Stomach (tissue), 9 donors: Measurements from ENCODE around the gene MAPRE2. TPM values are rescaled to one million over a fixed set of nuclear protein-coding genes. Genes with fewer than 3 reads are reported as not detected.

ENCODE experiments used
- DNase-seq, 2 donors: peaks; one replicate each; pipeline versions ENCODE4 v3.0.0 to v3.0.0-alpha.2; 2013 to 2019
- H3K27ac ChIP-seq, 5 donors: fragments of 200-600 bp in 4 of 5; sonication (generic) in 4 of 5; one replicate each; pipeline ENCODE4 v1.5.1; 2013 to 2019; ENCODE audit warnings: mild to moderate bottlenecking in 1 of 5, moderate library complexity in 1 of 5
- H3K27me3 ChIP-seq, 3 donors: fragments of 200-600 bp; sonication (generic); one replicate each; pipeline ENCODE4 v1.5.1; 2017 to 2019; ENCODE audit warnings: mixed run types in 1 of 3
- H3K36me3 ChIP-seq, 4 donors: fragments of 200-600 bp; sonication (generic); 1 replicate in 3 of 4; 2 replicates in 1 of 4; pipeline ENCODE4 v1.5.1; 2016 to 2019
- H3K4me1 ChIP-seq, 4 donors: fragments of 200-600 bp; sonication (generic); one replicate each; pipeline ENCODE4 v1.5.1; 2016 to 2019
- H3K4me3 ChIP-seq, 4 donors: fragments of 200-600 bp; sonication (generic) in 3 of 4; one replicate each; pipeline ENCODE4 v1.5.1; 2016 to 2019; ENCODE audit warnings: mild to moderate bottlenecking in 1 of 4
- H3K9me3 ChIP-seq, 4 donors: fragments of 200-600 bp; sonication (generic); one replicate each; pipeline ENCODE4 v1.5.1; 2016 to 2019
- CTCF ChIP-seq, 7 experiments: fragments of 450-650 bp in 4 of 7; fragments of 200-600 bp in 3 of 7; sonication (generic) in 3 of 7; IDR thresholded peaks; one replicate each; pipeline ENCODE4 v1.5.1; 2016 to 2019; ENCODE audit warnings: antibody characterized with exemption in 7 of 7, control low read depth in 2 of 7, mild to moderate bottlenecking in 1 of 7
- EP300 ChIP-seq: sonication (generic); formaldehyde crosslinking; IDR thresholded peaks from one replicate; pipeline ENCODE4 v1.6.1; 2017; ENCODE audit warnings: antibody characterized with exemption
- POLR2A ChIP-seq, 4 donors: fragments of 450-650 bp; IDR thresholded peaks; one replicate each; pipeline ENCODE4 v1.6.1; 2016; ENCODE audit warnings: antibody characterized with exemption in 4 of 4, control low read depth in 2 of 4, mild to moderate bottlenecking in 1 of 4, moderate library complexity in 1 of 4
- POLR2AphosphoS5 ChIP-seq, 3 donors: sonication (generic); formaldehyde crosslinking; IDR thresholded peaks; one replicate each; pipeline ENCODE4 v1.6.1; 2016; ENCODE audit warnings: antibody characterized with exemption in 3 of 3
- WGBS, 5 donors: extraction: QIAGEN DNeasy Blood & Tissue Kit in 3 of 5; methylation state at CpG; one replicate each; pipeline versions ENCODE4 v1.1.5 to v1.1.7; 2013 to 2018; 5-methylcytosine and 5-hydroxymethylcytosine counted together
- intact Hi-C: fragments of 100-400 bp; cut with DNase I; formaldehyde crosslinking; loops from one replicate; pipeline ENCODE4 v1.15.1; 2023; ENCODE audit warnings: low total_unique reads
- polyA plus RNA-seq, 3 donors: library from polyadenylated mRNA; stranded (reverse); fragments of 200-250 nt; gene quantifications; one replicate each; pipeline ENCODE4 v1.2.3, GENCODE V29; 2013
- small RNA-seq, 4 donors: library from RNA; depleted of rRNA; stranded (forward); fragments of <200 nt; gene quantifications; one replicate each; pipeline ENCODE3, GENCODE V24; 2016
- total RNA-seq, 5 donors: library from RNA; depleted of rRNA; stranded (reverse); fragments of >200 nt; gene quantifications; one replicate each; pipeline versions ENCODE4 v1.1.0 to v1.2.3, GENCODE V29; 2014 to 2016
- donor health status: healthy with polysubstance abuse.
- donor health status: Bipolar disorder and iron deficiency.
- donor health status: healthy.

Gene MAPRE2
- total and polyA plus RNA-seq, 8 donors: 7.4 to 258 (median 24.2) TPM

DNA sequence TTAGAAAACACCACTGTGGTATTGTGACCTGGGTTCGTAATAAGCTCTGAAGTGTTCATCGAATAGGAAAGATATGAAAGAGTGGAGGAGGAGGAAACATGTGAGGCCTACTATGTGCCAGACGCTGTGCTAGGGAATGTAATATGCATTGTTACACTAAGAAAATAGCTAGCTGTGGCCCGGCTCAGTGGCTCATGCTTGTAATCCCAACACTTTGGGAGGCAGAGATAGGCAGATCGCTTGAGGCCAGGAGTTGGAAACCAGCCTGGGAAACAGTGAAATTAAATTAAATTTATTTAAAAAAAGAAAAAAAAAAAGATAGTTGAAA lies 150.4 kb downstream of the MAPRE2 start:
- Histone ChIP-seq H3K27ac (no peak overlapping the region), H3K36me3 (no peaks in the 10 kb centered on the region), H3K9me3 (no peaks in the 10 kb centered on the region), H3K27me3 (no peaks in the 10 kb centered on the region), H3K4me1 (no peaks in the 10 kb centered on the region), H3K4me3 (no peak overlapping the region)
- no peak for DNase-seq
- WGBS, 5 donors: 76 to 90% (median 85%) methylated on average over 5 of the region's 5 CpGs
- intact Hi-C loops: no loop called here
- TF ChIP-seq EP300: no peak
- no peak for TF ChIP-seq CTCF (IDR thresholded peaks at IDR 0.05)
- TF ChIP-seq POLR2A (IDR thresholded peaks at IDR 0.05): no peak
- no peak for TF ChIP-seq POLR2AphosphoS5 (IDR thresholded peaks at IDR 0.05)

- Histone ChIP-seq H3K9me3 (no peaks in the 10 kb centered on the region), H3K27ac (no peak overlapping the region), H3K27me3 (no peaks in the 10 kb centered on the region), H3K36me3 (no peaks in the 10 kb centered on the region), H3K4me3 (no peak overlapping the region), H3K4me1 (no peaks in the 10 kb centered on the region)
- no peak for DNase-seq
- WGBS, 5 donors: 93 to 97% (median 94%) methylated on average over 4 of the region's 4 CpGs
- intact Hi-C loops: no loop called here
- TF ChIP-seq POLR2AphosphoS5 (IDR thresholded peaks at IDR 0.05) (no peak), POLR2A (IDR thresholded peaks at IDR 0.05) (no peak), EP300 (no peak), CTCF (IDR thresholded peaks at IDR 0.05) (no peak)
Measured at GRCh38 chr18:35192415-35192814, 151.2 kb downstream of the MAPRE2 start.

Small RNA genes lying within 50 kb of the gene (small RNA-seq; reads per million reads assigned to genes)
- 0 reads per million in 4 donors for gene AC015967.2

Other genes starting within 250 kb of the MAPRE2 start
- 10 to 100 TPM; 15.4 to 45.5 (median 32.1) TPM for gene ZNF397, start 199.6 kb downstream of the MAPRE2 start, total RNA-seq
- gene ZNF397, start 199.6 kb downstream of the MAPRE2 start, polyA plus RNA-seq: 10 to 100 TPM; 10.9 to 20.2 (median 10.9) TPM
- gene ZSCAN30, start 248.8 kb downstream of the MAPRE2 start, total RNA-seq: 10 to 100 TPM in 3 of 5 donors, 1 to 10 TPM in 2; 9.3 to 22.0 (median 12.7) TPM
- 1 to 10 TPM; 3.7 to 6.2 (median 6.1) TPM for gene ZSCAN30, start 248.8 kb downstream of the MAPRE2 start, polyA plus RNA-seq